Adrenal gland (tissue), 12 donors: ENCODE results near the gene SSBP3. TPM values are rescaled to one million over a fixed set of nuclear protein-coding genes. Genes with fewer than 3 reads are reported as not detected.

Experiments
- DNase-seq, 7 donors: peaks; one replicate each; pipeline ENCODE4 v3.0.0-alpha.2; 2019 to 2020
- H3K27ac ChIP-seq, 5 donors: fragments of 200-600 bp; sonication (generic) in 4 of 5; 1 replicate in 3 of 5; 2 replicates in 2 of 5; pipeline versions ENCODE4 v1.5.1 to v1.8.0; 2016 to 2020; ENCODE audit warnings: mild to moderate bottlenecking in 1 of 5
- H3K27me3 ChIP-seq: fragments of 200-600 bp; 2 replicates; pipeline ENCODE4 v1.8.0; 2021
- H3K36me3 ChIP-seq, 2 donors: fragments of 200-600 bp; replicated peaks in 1 of 2; 1 replicate in 1 of 2; 2 replicates in 1 of 2; pipeline versions ENCODE4 v1.5.1 to v1.8.0; 2018 to 2022
- H3K4me1 ChIP-seq, 2 donors: fragments of 200-600 bp; replicated peaks in 1 of 2; 1 replicate in 1 of 2; 2 replicates in 1 of 2; pipeline versions ENCODE4 v1.5.1 to v1.8.0; 2018 to 2021
- H3K4me3 ChIP-seq, 4 donors: fragments of 200-600 bp; sonication (generic) in 3 of 4; one replicate each; pipeline ENCODE4 v1.5.1; 2016 to 2018
- H3K9me3 ChIP-seq, 3 donors: fragments of 200-600 bp; sonication (generic) in 1 of 3; replicated peaks in 1 of 3; 1 replicate in 2 of 3; 2 replicates in 1 of 3; pipeline versions ENCODE4 v1.5.1 to v1.8.0; 2016 to 2021
- CTCF ChIP-seq, 6 experiments: fragments of 450-650 bp in 4 of 6; fragments of 200-600 bp in 2 of 6; sonication (generic) in 1 of 6; IDR thresholded peaks; 1 replicate in 5 of 6; 2 replicates in 1 of 6; pipeline versions ENCODE4 v1.5.1 to v1.8.0; 2016 to 2021; ENCODE audit warnings: antibody characterized with exemption in 6 of 6, mild to moderate bottlenecking in 2 of 6, moderate library complexity in 1 of 6
- POLR2A ChIP-seq, 2 donors: fragments of 450-650 bp; IDR thresholded peaks; one replicate each; pipeline ENCODE4 v1.6.1; 2017; ENCODE audit warnings: antibody characterized with exemption in 2 of 2, mild to moderate bottlenecking in 2 of 2, moderate library complexity in 1 of 2
- WGBS, 4 donors: extraction: QIAGEN DNeasy Blood & Tissue Kit in 2 of 4; methylation state at CpG; one replicate each; pipeline versions ENCODE4 v1.1.5 to v1.1.7; 2013 to 2017; 5-methylcytosine and 5-hydroxymethylcytosine counted together
- intact Hi-C, 2 donors: fragments of 100-400 bp; cut with DNase I; formaldehyde crosslinking; loops; one replicate each; pipeline versions ENCODE4 v1.14.1 to v1.15.0; 2022 to 2023
- polyA plus RNA-seq, 3 donors: library from polyadenylated mRNA; stranded (reverse); fragments of 200-250 nt in 2 of 3; fragments of 350-450 nt in 1 of 3; fragmentation: Illumina TruSeq in 1 of 3; extraction: RNeasy Lipid Tissue Mini Kit (QIAGEN cat#74804) in 1 of 3; gene quantifications; one replicate each; pipeline ENCODE4 v1.2.3, GENCODE V29; 2013 to 2014
- total RNA-seq, 9 donors: library from RNA; depleted of rRNA in 4 of 9; stranded (reverse); fragments of >200 nt in 4 of 9; fragments of 120-200 nt in 1 of 9; fragmentation: NEBNext Ultra II Directional in 1 of 9; extraction: Animal tissue kit (Norgen Biotek cat#: 25700) in 1 of 9; gene quantifications; one replicate each; pipeline versions ENCODE4 v1.1.0 to v1.2.4, GENCODE V29; 2013 to 2023
- donor health status: healthy with polysubstance abuse.
- donor health status: Bipolar disorder and iron deficiency.
- donor health status: DM: yes; HTN: yes; CAD: no.
- donor health status: DM: no; HTN: no; CAD: no.
- donor health status: DM: no; HTN: no; CAD: no.
- donor health status: DM: yes; HTN: yes; CAD: no.

The SSBP3 gene
- total and polyA plus RNA-seq, 12 donors, result 15.3 to 150 (median 66.0) TPM

- intact Hi-C loops, result no loop called here
- Histone ChIP-seq H3K27me3 (no peaks in the 10 kb centered on the region), H3K4me3 (no peak overlapping the region), H3K36me3 (no peaks in the 10 kb centered on the region), H3K9me3 (no peaks in the 10 kb centered on the region), H3K4me1 (peaks cover 55 to 97% of the 10 kb centered on the region in 2 donors), H3K27ac (peak overlapping the region in 3 of 5 donors; percentile 0 to 81 (median 73))
- 49 to 77% (median 55%) methylated on average over 2 to 3 of the region's 3 CpGs for WGBS, 4 donors
- peak in 3 of 7 donors; percentile 42 to 49 (median 45) for DNase-seq
- no peak for TF ChIP-seq POLR2A (IDR thresholded peaks at IDR 0.05)
- TF ChIP-seq CTCF (IDR thresholded peaks at IDR 0.05), result no peak
Observed at GRCh38 chr1:54331843-54332463, 74.2 kb downstream of the SSBP3 start.

GRCh38 chr1:54331091-54331772 is 75.0 kb downstream of the SSBP3 start:
- no peaks in the 10 kb centered on the region for H3K36me3 ChIP-seq
- no peaks in the 10 kb centered on the region for H3K9me3 ChIP-seq
- H3K27ac ChIP-seq, result peak overlapping the region in 3 of 5 donors; percentile 0 to 81 (median 73)
- intact Hi-C loops, result no loop called here
- H3K27me3 ChIP-seq, result no peaks in the 10 kb centered on the region
- H3K4me1 ChIP-seq, result peaks cover 55 to 93% of the 10 kb centered on the region in 2 donors
- peak in 1 of 7 donors; percentile 50 for DNase-seq
- WGBS, 4 donors, result 66 to 74% (median 69%) methylated on average over 10 to 12 of the region's 12 CpGs
- no peak for TF ChIP-seq CTCF (IDR thresholded peaks at IDR 0.05)
- TF ChIP-seq POLR2A (IDR thresholded peaks at IDR 0.05), result no peak
- H3K4me3 ChIP-seq, result no peak overlapping the region

- H3K27ac ChIP-seq, result peak overlapping the region in 1 of 5 donors; percentile 50
- no peaks in the 10 kb centered on the region for H3K36me3 ChIP-seq
- TF ChIP-seq POLR2A (IDR thresholded peaks at IDR 0.05) (no peak), CTCF (IDR thresholded peaks at IDR 0.05) (no peak)
- no peak for DNase-seq
- peaks cover 39 to 88% of the 10 kb centered on the region in 2 donors for H3K4me1 ChIP-seq
- H3K4me3 ChIP-seq, result no peak overlapping the region
- H3K9me3 ChIP-seq, result no peaks in the 10 kb centered on the region
- 72 to 85% (median 80%) methylated on average over 3 to 5 of the region's 5 CpGs for WGBS, 4 donors
- intact Hi-C loops, result no loop called here
- no peaks in the 10 kb centered on the region for H3K27me3 ChIP-seq
Observed at GRCh38 chr1:54329312-54330003, 76.7 kb downstream of the SSBP3 start.

GRCh38 chr1:54328066-54328636 is 78.0 kb downstream of the SSBP3 start:
- TF ChIP-seq CTCF (IDR thresholded peaks at IDR 0.05) (no peak), POLR2A (IDR thresholded peaks at IDR 0.05) (no peak)
- peaks cover 35 to 88% of the 10 kb centered on the region in 2 donors for H3K4me1 ChIP-seq
- peak overlapping the region in 2 of 5 donors; percentile 59 to 81 for H3K27ac ChIP-seq
- WGBS, 4 donors, result 75 to 88% (median 79%) methylated on average over 9 to 12 of the region's 12 CpGs
- H3K9me3 ChIP-seq, result no peaks in the 10 kb centered on the region
- DNase-seq, result no peak
- no peaks in the 10 kb centered on the region for H3K27me3 ChIP-seq
- intact Hi-C loops, result no loop called here
- H3K36me3 ChIP-seq, result no peaks in the 10 kb centered on the region
- H3K4me3 ChIP-seq, result no peak overlapping the region
